ENCODE results near the gene SEMG1.

DNA sequence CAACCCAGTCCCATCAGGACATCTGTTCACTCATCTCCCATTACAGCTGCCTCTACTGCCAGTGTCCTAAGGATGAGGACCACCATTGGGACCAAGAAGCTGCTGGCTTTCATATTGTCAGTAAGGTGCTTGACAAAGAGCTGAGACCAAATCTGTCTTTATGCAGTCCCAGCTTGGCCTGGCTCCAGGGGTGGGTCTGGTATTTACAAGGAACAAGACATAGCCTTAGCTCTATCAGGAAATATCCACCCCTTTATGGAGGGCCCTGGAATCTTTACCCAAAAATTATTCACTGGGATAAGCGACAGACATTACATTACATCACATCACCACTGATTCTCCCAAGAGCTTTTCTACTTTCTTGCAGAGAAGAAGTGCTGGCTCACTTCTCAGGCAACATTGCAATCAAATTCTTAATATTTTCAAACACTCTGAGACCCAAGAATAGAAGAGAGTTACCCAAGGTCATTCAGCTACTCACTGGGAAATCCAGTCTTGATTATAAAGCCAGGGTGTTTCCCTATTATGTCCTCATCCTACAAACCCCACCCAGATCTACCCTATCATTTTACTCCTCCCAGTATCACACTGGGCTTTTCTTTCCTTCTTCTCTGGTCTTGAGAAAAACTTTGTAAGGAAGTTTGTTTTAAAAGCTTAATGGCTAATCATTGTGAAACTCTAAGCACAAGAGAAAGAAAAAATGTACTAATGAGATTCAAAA is 43.6 kb upstream of the SEMG1 start:
- TF ChIP-seq, protein P1, sequence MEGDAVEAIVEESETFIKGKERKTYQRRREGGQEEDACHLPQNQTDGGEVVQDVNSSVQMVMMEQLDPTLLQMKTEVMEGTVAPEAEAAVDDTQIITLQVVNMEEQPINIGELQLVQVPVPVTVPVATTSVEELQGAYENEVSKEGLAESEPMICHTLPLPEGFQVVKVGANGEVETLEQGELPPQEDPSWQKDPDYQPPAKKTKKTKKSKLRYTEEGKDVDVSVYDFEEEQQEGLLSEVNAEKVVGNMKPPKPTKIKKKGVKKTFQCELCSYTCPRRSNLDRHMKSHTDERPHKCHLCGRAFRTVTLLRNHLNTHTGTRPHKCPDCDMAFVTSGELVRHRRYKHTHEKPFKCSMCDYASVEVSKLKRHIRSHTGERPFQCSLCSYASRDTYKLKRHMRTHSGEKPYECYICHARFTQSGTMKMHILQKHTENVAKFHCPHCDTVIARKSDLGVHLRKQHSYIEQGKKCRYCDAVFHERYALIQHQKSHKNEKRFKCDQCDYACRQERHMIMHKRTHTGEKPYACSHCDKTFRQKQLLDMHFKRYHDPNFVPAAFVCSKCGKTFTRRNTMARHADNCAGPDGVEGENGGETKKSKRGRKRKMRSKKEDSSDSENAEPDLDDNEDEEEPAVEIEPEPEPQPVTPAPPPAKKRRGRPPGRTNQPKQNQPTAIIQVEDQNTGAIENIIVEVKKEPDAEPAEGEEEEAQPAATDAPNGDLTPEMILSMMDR (IDR thresholded peaks at IDR 0.05; ENCODE audit: low read depth, low read length, missing input control): no peak
- TF ChIP-seq, protein P2, sequence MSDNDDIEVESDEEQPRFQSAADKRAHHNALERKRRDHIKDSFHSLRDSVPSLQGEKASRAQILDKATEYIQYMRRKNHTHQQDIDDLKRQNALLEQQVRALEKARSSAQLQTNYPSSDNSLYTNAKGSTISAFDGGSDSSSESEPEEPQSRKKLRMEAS (IDR thresholded peaks at IDR 0.05): no peak
- TF ChIP-seq, protein P3, sequence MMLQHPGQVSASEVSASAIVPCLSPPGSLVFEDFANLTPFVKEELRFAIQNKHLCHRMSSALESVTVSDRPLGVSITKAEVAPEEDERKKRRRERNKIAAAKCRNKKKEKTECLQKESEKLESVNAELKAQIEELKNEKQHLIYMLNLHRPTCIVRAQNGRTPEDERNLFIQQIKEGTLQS (IDR thresholded peaks at IDR 0.05): no peak
